GM12891 (cell line): Measurements from ENCODE around the gene CD302.

ENCODE experiments used
- POLR2A ChIP-seq: IDR thresholded peaks from 2 replicates; pipeline ENCODE4 v1.6.1; 2011; ENCODE audit warnings: low read depth, low read length, control low read depth
- POLR2AphosphoS5 ChIP-seq: IDR thresholded peaks from 2 replicates; pipeline ENCODE4 v1.6.1; 2011; ENCODE audit warnings: low read depth, low read length, control low read depth
- TAF1 ChIP-seq: IDR thresholded peaks from 2 replicates; pipeline ENCODE4 v1.6.1; 2011; ENCODE audit warnings: low read depth, low read length, control low read depth

- TF ChIP-seq TAF1: no peak
- no peak for TF ChIP-seq POLR2A
- no peak for TF ChIP-seq POLR2AphosphoS5
These were observed 38.4 kb downstream of the CD302 start for GRCh38 chr2:159759577-159759976.
